H1 (cell line): ENCODE data around the gene SGMS2. TPM values are rescaled to one million over a fixed set of nuclear protein-coding genes. Genes with fewer than 3 reads are reported as not detected.

Experiments
- ASH2L ChIP-seq: fragments of 200-600, 300-600 bp; sonication (generic); IDR thresholded peaks from one replicate; pipeline ENCODE4 v1.7.1; 2017; ENCODE audit warnings: low read length
- CTCF ChIP-seq, 3 experiments: IDR thresholded peaks; 1 replicate in 2 of 3; 2 replicates in 1 of 3; pipeline versions ENCODE4 v1.5.1 to v1.6.1; 2011; ENCODE audit warnings: low read length in 3 of 3, mild to moderate bottlenecking in 3 of 3, inconsistent platforms in 2 of 3, low read depth in 1 of 3, moderate library complexity in 1 of 3; ENCODE audit not compliant: insufficient read depth in 1 of 3; ENCODE audit errors: control extremely low read depth in 1 of 3
- GABPA ChIP-seq: IDR thresholded peaks from 2 replicates; pipeline ENCODE4 v1.6.1; 2011; ENCODE audit warnings: mild to moderate bottlenecking, low read length, moderate library complexity, borderline replicate concordance; ENCODE audit not compliant: insufficient read depth
- GTF2F1 ChIP-seq: IDR thresholded peaks from 2 replicates; pipeline ENCODE4 v1.6.1; 2012; ENCODE audit warnings: low read depth, low read length, improper control_type of control experiment, borderline replicate concordance
- POLR2AphosphoS5 ChIP-seq: IDR thresholded peaks from 2 replicates; pipeline ENCODE4 v1.6.1; 2011; ENCODE audit warnings: low read depth, low read length
- POU5F1 ChIP-seq: IDR thresholded peaks from 2 replicates; pipeline ENCODE4 v1.6.1; 2011; ENCODE audit warnings: low read depth, mild to moderate bottlenecking, low read length, moderate library complexity
- SIN3A ChIP-seq, 2 experiments: IDR thresholded peaks in 1 of 2; conservative IDR thresholded peaks in 1 of 2; 2 replicates each; pipeline ENCODE4 v1.6.1; 2011 to 2012; ENCODE audit warnings: low read length in 2 of 2, improper control_type of control experiment in 1 of 2, low read depth in 1 of 2, mild to moderate bottlenecking in 1 of 2
- SP2 ChIP-seq: IDR thresholded peaks from 2 replicates; pipeline ENCODE4 v1.6.1; 2012; ENCODE audit warnings: mild to moderate bottlenecking, low read length, inconsistent platforms
- polyA plus RNA-seq, 7 experiments: library from polyadenylated mRNA; depleted of rRNA in 3 of 7; stranded (reverse) in 5 of 7; unstranded in 2 of 7; fragments of >200 nt in 5 of 7; fragments of 200-250 nt in 2 of 7; gene quantifications; 1 replicate in 5 of 7; 2 replicates in 1 of 7; 4 replicates in 1 of 7; pipeline versions ENCODE4 v1.2.1 to v1.2.3, GENCODE V29; 2011 to 2013; ENCODE audit warnings: missing spikeins in 2 of 7, mixed read lengths in 2 of 7
- total RNA-seq: library from RNA; stranded (reverse); fragmentation: NEBNext Ultra II Directional; extraction: Animal tissue kit (Norgen Biotek cat#: 25700); gene quantifications from 2 replicates; pipeline ENCODE4 v1.2.1, GENCODE V29; 2021

Gene SGMS2
- total and polyA plus RNA-seq, 2 of the 8 experiments (the other 6 are each of a cell fraction or from before 2014, with no cell fraction given) = 0.04 to 1.3 TPM

DNA sequence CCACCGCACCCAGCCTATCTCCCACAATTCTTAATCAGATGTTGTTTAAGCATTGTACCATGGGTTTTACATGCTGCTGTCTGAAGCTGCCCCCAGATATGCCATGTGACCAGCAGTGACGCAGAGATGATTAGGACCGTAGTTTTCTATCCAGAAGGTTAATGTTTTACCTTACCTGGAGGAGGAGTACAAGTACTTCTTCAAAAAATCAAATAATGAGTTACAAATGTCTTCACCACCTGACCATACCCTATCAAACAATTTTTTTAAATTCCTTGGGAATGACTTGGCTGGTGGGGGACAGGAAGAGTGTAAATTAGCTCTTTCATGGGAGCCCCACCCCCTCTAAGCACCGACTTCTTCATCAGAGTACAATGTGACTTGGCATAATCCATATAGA is 16.2 kb upstream of the SGMS2 start (continued):
- no peak for TF ChIP-seq CTCF (IDR thresholded peaks at IDR 0.05; ENCODE audit: control extremely low read depth in 1 of 3, insufficient read depth in 1 of 3, low read depth in 1 of 3, low read length in 3 of 3)
- no peak for TF ChIP-seq POU5F1
- TF ChIP-seq SP2 = no peak
- TF ChIP-seq SIN3A (conservative IDR thresholded peaks at IDR 0.05 in 1 of 2, IDR thresholded peaks at IDR 0.05 in 1 of 2; ENCODE audit: low read depth in 1 of 2, low read length in 2 of 2) = no peak
- TF ChIP-seq GTF2F1 = no peak
- TF ChIP-seq POLR2AphosphoS5 = no peak
- no peak for TF ChIP-seq ASH2L
- no peak for TF ChIP-seq GABPA
